Activated CD8-positive, alpha-beta memory T cell treated with anti-CD3 and anti-CD28 coated beads for 24 hours (primary cell): ENCODE data around the gene LONRF2.
"Not testable (repeated sequence)": the region's sequence is repeated elsewhere in the genome, so short reads cannot be mapped to it uniquely, and the experiment has no call there.

ENCODE experiments used
- DNase-seq: peaks from one replicate; pipeline ENCODE4 v3.0.0-alpha.2; 2020

Gene LONRF2

GRCh38 chr2:100321866-100322820, at the start of gene LONRF2:
Gene LONRF2, minus strand, starts transcription at chr2:100322501. Its CDS starts 408 bp downstream, at chr2:100322093.
- no peak for DNase-seq

GRCh38 chr2:100367163-100367562, 44.9 kb upstream of the LONRF2 start:
- DNase-seq, result no peak

- no peak for DNase-seq
Observed at GRCh38 chr2:100365434-100365833, 43.1 kb upstream of the LONRF2 start.

- DNase-seq, result not testable (repeated sequence)
Observed at GRCh38 chr2:100362269-100362668, 40.0 kb upstream of the LONRF2 start.

- DNase-seq, result no peak
Observed at GRCh38 chr2:100359576-100359975, 37.3 kb upstream of the LONRF2 start.

GRCh38 chr2:100358554-100358953, 36.3 kb upstream of the LONRF2 start:
- DNase-seq, result no peak

GRCh38 chr2:100352521-100352920, 30.2 kb upstream of the LONRF2 start:
- DNase-seq, result no peak

GRCh38 chr2:100350661-100351185, 28.4 kb upstream of the LONRF2 start:
- DNase-seq, result no peak

GRCh38 chr2:100345144-100345543, 22.8 kb upstream of the LONRF2 start:
- not testable (repeated sequence) for DNase-seq

- no peak for DNase-seq
Observed at GRCh38 chr2:100344433-100344832, 22.1 kb upstream of the LONRF2 start.

- DNase-seq, result not testable (repeated sequence)
Observed at GRCh38 chr2:100342466-100342865, 20.2 kb upstream of the LONRF2 start.

GRCh38 chr2:100339823-100340222, 17.5 kb upstream of the LONRF2 start:
- no peak for DNase-seq

GRCh38 chr2:100334929-100335328, 12.6 kb upstream of the LONRF2 start:
- DNase-seq, result no peak

- DNase-seq, result no peak
Observed at GRCh38 chr2:100327742-100328141, 5.4 kb upstream of the LONRF2 start.

GRCh38 chr2:100321179-100321865, 979 bp downstream of the LONRF2 start:
- no peak for DNase-seq

- DNase-seq, result no peak
Observed at GRCh38 chr2:100320547-100321178, 1.6 kb downstream of the LONRF2 start.

- no peak for DNase-seq
Observed at GRCh38 chr2:100317634-100318033, 4.7 kb downstream of the LONRF2 start.

GRCh38 chr2:100309973-100310719, 12.2 kb downstream of the LONRF2 start:
- no peak for DNase-seq

- no peak for DNase-seq
Observed at GRCh38 chr2:100309311-100309710, 13.0 kb downstream of the LONRF2 start.

- DNase-seq, result no peak
Observed at GRCh38 chr2:100303744-100304143, 18.6 kb downstream of the LONRF2 start.

GRCh38 chr2:100302585-100302892, 19.8 kb downstream of the LONRF2 start:
- DNase-seq, result no peak

GRCh38 chr2:100301881-100302584, 20.3 kb downstream of the LONRF2 start:
- DNase-seq, result no peak
